Body of pancreas (tissue), 4 donors: ENCODE measurements around the gene PPFIA4. TPM values are rescaled to one million over a fixed set of nuclear protein-coding genes. Genes with fewer than 3 reads are reported as not detected.

Experiments
- ATAC-seq: fragments of 150-250 bp; one replicate; pipeline ENCODE4 v1.9.1; 2016
- DNase-seq, 4 donors: peaks; one replicate each; pipeline ENCODE4 v3.0.0-alpha.2; 2019
- H3K27ac ChIP-seq, 4 donors: fragments of 200-600 bp; sonication (generic); 1 replicate in 3 of 4; 2 replicates in 1 of 4; pipeline versions ENCODE4 v1.5.1 to v1.6.1; 2016 to 2019; ENCODE audit warnings: mild to moderate bottlenecking in 1 of 4, mixed read lengths in 1 of 4, moderate library complexity in 1 of 4
- H3K27me3 ChIP-seq, 2 donors: fragments of 200-600 bp; sonication (generic); one replicate each; pipeline ENCODE4 v1.6.0; 2016; ENCODE audit warnings: mild to moderate bottlenecking in 1 of 2
- H3K36me3 ChIP-seq, 2 donors: fragments of 200-600 bp; sonication (generic); replicated peaks in 1 of 2; 2 replicates each; pipeline ENCODE4 v1.5.1; 2016; ENCODE audit warnings: low read depth in 2 of 2; ENCODE audit not compliant: insufficient read depth in 1 of 2
- H3K4me1 ChIP-seq: fragments of 200-600 bp; sonication (generic); one replicate; pipeline ENCODE4 v1.6.0; 2016
- H3K4me3 ChIP-seq, 2 donors: fragments of 200-600 bp; sonication (generic); 1 replicate in 1 of 2; 2 replicates in 1 of 2; pipeline ENCODE4 v1.5.1; 2016 to 2019
- H3K9me3 ChIP-seq, 3 donors: fragments of 200-600 bp; sonication (generic); 1 replicate in 2 of 3; 2 replicates in 1 of 3; pipeline ENCODE4 v1.5.1; 2016
- CTCF ChIP-seq, 7 experiments: fragments of 450-650 bp in 4 of 7; fragments of 200-600 bp in 3 of 7; sonication (generic) in 3 of 7; IDR thresholded peaks; one replicate each; pipeline ENCODE4 v1.5.1; 2016 to 2019; ENCODE audit warnings: antibody characterized with exemption in 7 of 7
- POLR2A ChIP-seq, 3 donors: fragments of 450-650 bp; IDR thresholded peaks; one replicate each; pipeline ENCODE4 v1.6.1; 2016; ENCODE audit warnings: antibody characterized with exemption in 3 of 3, mild to moderate bottlenecking in 2 of 3
- WGBS, 2 donors: methylation state at CpG; one replicate each; pipeline ENCODE4 v1.1.5; 2017; 5-methylcytosine and 5-hydroxymethylcytosine counted together
- intact Hi-C: fragments of 100-400 bp; cut with DNase I; formaldehyde crosslinking; loops from one replicate; pipeline ENCODE4 v1.15.1; 2023
- total RNA-seq, 2 donors: library from RNA; depleted of rRNA; stranded (reverse); fragments of >200 nt; gene quantifications; one replicate each; pipeline ENCODE4 v1.1.0, GENCODE V29; 2016

Gene PPFIA4
- total RNA-seq, 2 donors from 2014 or later, result not detected

DNA sequence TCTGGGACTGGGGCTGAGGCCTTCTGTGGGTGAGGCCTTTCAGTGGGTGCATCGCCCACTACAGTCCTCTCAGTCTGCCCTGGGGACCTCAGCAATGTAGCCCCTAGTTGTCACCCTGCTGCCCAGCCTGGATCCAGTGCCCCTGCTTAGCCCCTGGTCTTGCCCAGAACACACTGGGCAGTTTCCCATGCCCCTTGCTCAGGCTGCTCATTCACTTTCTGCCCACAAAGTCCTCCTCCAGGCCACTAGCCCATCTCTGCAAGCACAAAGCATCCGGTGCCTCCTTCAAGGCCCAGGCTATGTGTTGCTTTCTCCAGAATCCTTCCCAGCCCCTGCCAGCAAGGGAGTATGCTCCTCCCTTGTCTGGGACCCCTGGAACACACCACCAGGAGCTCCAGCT is 95.9 kb downstream of the PPFIA4 start:
- 78 to 80% methylated on average over 1 to 2 of the region's 2 CpGs for WGBS, 2 donors
- H3K36me3 ChIP-seq, result no peaks in the 10 kb centered on the region
- no peaks in the 10 kb centered on the region for H3K27me3 ChIP-seq
- no peak overlapping the region for H3K4me3 ChIP-seq
- H3K27ac ChIP-seq, result no peak overlapping the region
- intact Hi-C loops, result no loop called here
- no peak for ATAC-seq
- H3K4me1 ChIP-seq, result peaks cover 29% of the 10 kb centered on the region
- DNase-seq, result no peak
- no peaks in the 10 kb centered on the region for H3K9me3 ChIP-seq
- TF ChIP-seq CTCF (IDR thresholded peaks at IDR 0.05), result no peak
- TF ChIP-seq POLR2A (IDR thresholded peaks at IDR 0.05), result no peak

DNA sequence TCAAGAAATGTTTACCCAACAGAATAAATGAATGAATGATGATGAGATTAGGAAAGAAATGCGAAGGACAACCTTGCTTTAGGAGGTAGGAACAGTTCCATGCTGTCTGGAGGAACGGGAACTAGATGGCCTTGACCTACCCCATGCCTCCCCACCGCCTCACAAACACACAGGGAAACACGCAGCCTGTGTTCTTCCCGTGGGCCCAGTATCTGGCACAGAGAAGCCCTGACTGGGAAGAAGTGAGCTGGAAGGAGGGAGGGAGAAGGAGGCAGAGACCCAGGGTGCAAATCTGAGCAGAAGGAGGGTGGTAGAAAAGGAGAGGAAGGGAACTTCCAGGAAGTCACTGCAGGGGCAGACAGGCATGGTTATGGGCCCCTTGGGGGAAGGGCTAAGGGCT is 97.7 kb downstream of the PPFIA4 start:
- no peaks in the 10 kb centered on the region for H3K36me3 ChIP-seq
- H3K4me1 ChIP-seq, result peaks cover 40% of the 10 kb centered on the region
- H3K9me3 ChIP-seq, result no peaks in the 10 kb centered on the region
- ATAC-seq (no peak), DNase-seq (no peak)
- no peak for TF ChIP-seq CTCF (IDR thresholded peaks at IDR 0.05)
- TF ChIP-seq POLR2A (IDR thresholded peaks at IDR 0.05), result no peak
- intact Hi-C loops, result no loop called here
- no peaks in the 10 kb centered on the region for H3K27me3 ChIP-seq
- H3K4me3 ChIP-seq, result no peak overlapping the region
- no peak overlapping the region for H3K27ac ChIP-seq
- WGBS, 2 donors, result 16 to 24% methylated on average over 5 of the region's 5 CpGs

DNA sequence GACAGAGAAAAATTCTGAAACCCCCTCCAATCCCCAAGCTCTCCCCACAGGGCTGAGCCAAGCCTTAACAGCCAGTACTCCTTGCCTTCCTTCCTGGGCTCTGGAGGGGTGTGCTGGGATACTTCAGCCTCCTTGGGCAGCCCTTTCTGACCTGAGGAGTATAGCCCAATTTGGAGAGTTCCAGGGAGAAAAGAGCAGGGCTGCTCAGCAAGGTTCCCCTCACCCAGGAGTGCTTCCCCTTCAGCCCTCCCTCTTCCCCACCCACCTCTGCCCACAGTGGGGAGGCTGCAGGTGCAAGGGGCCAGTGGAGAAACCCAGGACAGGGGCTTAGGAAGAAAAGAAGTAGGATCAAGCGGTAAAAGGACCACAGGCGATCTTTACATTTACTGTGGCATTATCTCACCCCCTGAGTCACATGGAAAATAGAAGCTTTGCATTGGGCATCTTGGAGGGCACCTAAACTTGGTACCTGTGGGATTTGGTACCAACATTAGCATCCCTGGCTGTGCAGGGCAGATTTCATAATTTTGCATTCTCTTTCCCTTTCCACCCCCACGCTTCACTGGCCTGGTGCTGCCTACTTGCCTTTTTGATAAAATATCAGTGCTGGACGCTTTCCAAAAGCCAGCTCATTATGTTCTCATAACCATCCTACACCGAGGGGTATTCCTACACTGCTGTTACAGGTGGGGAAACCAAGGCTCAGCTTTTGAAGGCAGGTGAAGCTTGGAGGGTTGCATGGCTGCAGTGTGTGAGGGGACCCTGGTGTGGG is 98.4 kb downstream of the PPFIA4 start:
- ATAC-seq (no peak), DNase-seq (no peak)
- H3K9me3 ChIP-seq, result no peaks in the 10 kb centered on the region
- H3K4me3 ChIP-seq, result no peak overlapping the region
- intact Hi-C loops, result no loop called here
- TF ChIP-seq POLR2A (IDR thresholded peaks at IDR 0.05) (no peak), CTCF (IDR thresholded peaks at IDR 0.05) (no peak)
- H3K27ac ChIP-seq, result no peak overlapping the region
- H3K27me3 ChIP-seq, result no peaks in the 10 kb centered on the region
- H3K4me1 ChIP-seq, result peaks cover 42% of the 10 kb centered on the region
- WGBS, 2 donors, result 48 to 49% methylated on average over 5 of the region's 5 CpGs
- H3K36me3 ChIP-seq, result no peaks in the 10 kb centered on the region

GRCh38 chr1:203126151-203126865 is 100.0 kb downstream of the PPFIA4 start:
- Histone ChIP-seq H3K9me3 (no peaks in the 10 kb centered on the region), H3K27me3 (no peaks in the 10 kb centered on the region), H3K4me3 (no peak overlapping the region), H3K27ac (peak overlapping the region; percentile 22 to 86 (median 68)), H3K36me3 (no peaks in the 10 kb centered on the region), H3K4me1 (peaks cover 58% of the 10 kb centered on the region)
- ATAC-seq (peak; percentile 19), DNase-seq (no peak)
- 29 to 35% methylated on average over 7 to 8 of the region's 8 CpGs for WGBS, 2 donors
- TF ChIP-seq CTCF (IDR thresholded peaks at IDR 0.05), result peak in 5 of 7 experiments; percentile 10 to 55 (median 45)
- no peak for TF ChIP-seq POLR2A (IDR thresholded peaks at IDR 0.05)
- intact Hi-C loops, result no loop called here
